GM19438 (cell line): ENCODE measurements around the gene DPYSL5.
"Not testable (repeated sequence)": the region's sequence is repeated elsewhere in the genome, so short reads cannot be mapped to it uniquely, and the experiment has no call there.

Experiments
- ATAC-seq: cut with Tn5 transposase; IDR thresholded peaks from one replicate; pipeline ENCODE4 v1.9.1; 2021; ENCODE audit warnings: low read depth; ENCODE audit not compliant: unreplicated experiment

Gene DPYSL5

DNA sequence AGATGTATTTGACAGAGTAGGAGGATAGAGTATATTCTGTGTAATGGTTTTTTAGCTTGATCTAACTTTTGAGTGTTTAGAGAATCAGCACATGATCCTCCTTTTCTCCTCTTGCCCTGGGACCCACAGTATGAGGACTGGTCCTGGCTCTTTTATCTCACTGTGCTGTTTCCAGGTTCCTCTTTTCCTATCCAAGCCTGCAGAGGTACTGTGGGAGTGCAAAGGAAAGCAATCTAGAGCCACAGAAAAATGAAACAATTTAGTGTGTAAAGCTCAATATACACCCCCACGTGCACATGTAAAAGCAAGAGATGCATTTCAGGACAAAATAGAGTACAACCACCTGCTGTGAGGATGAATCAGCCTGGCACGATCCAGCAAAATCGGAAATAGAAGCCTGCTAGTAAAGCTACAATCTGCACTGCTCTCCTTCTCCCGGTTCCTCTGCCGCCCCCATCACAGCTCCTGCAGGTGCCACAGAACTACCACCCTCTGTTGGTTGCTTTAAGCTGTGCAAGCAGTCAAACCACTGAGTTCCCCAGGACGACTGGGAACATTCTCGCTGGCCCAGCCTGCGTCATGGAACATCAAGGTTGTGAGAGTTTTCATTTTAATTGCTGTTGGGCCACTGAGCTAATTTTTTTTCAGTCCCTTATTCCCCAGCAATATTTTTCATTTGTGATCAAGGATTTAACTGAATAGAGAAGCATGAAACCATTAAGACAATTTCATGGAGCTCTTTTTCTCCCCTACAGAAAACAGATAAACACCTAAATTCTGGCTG is 74.7 kb downstream of the DPYSL5 start:
- no peak for ATAC-seq

GRCh38 chr2:26923189-26923466 is 75.2 kb downstream of the DPYSL5 start:
- ATAC-seq, result not testable (repeated sequence)

DNA sequence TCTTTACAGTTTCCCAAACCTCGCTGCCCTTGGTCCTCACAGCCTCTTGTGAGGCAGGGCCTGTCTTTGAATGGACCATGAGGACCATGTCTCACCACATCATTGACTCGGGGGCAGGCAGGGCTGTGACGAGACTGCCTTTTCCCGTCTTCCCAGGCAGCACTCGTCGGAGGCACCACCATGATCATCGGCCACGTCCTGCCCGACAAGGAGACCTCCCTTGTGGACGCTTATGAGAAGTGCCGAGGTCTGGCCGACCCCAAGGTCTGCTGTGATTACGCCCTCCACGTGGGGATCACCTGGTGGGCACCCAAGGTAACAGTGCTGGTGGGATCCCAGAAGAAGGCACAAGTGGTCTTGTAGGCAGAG is 76.8 kb downstream of the DPYSL5 start:
- no peak for ATAC-seq

- ATAC-seq, result no peak
These were observed 77.3 kb downstream of the DPYSL5 start for GRCh38 chr2:26925100-26925791.

- ATAC-seq, result no peak
These were observed 79.3 kb downstream of the DPYSL5 start for GRCh38 chr2:26927221-26927620.

DNA sequence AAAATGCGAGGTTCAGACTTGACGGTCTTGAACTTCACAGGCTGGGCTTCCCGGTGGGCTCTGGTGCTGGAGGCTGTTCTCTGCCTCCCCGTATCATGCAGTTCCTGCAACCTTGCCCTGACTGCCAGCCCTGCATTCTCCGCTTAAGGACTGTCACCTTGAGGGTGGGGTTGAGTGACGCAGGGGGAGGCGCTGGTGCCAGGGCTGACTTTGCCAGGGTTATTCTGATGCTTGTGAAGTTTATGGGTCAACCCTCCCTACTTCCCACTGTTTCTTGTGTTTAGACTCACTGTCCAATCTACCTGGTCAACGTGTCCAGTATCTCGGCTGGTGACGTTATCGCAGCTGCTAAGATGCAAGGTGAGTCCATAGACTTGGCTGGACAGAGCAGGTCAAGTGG is 85.0 kb downstream of the DPYSL5 start:
- no peak for ATAC-seq

DNA sequence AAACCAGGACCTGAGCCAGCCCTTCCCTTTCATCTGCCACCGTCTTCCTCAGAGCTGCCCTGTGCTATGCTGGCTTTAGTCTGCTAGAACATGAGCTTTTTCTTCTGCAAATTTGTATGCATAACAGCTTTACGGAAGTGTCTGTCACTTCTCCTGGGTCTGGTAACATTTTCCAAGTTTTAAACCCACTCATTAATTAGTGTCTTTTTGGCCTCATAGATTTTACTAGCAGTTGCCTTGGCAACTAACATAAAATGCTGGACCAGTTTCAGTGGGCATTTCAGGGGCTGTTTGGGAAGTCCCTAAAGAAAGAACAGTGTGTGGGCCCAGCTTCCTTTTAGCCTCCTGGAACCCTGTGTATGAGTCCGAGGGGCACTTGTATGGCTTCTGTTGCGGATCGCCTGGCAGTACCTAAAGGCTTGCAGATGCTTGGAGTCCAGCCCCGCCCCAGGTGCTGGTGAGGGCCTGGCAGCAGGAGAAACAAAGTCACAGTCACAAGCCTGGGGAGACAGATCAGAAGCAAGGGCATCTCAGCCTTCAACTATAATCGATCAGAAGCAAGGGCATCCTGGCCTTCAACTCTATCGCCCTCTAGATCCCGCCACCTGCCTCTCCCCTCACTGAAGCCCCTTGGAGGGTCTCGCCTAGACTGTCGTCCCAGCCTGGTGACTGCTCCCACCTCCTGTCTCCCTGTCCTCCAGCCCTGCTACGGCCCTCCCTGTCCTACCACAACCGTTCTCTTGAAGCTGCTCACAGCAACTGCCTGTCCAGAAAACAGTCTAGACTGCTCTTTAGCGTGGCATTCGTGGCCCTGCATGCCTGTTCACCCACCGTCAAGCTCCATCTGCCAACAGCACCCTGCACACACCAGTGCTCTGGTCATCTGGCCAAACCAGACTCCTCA is 85.8 kb downstream of the DPYSL5 start:
- no peak for ATAC-seq

DNA sequence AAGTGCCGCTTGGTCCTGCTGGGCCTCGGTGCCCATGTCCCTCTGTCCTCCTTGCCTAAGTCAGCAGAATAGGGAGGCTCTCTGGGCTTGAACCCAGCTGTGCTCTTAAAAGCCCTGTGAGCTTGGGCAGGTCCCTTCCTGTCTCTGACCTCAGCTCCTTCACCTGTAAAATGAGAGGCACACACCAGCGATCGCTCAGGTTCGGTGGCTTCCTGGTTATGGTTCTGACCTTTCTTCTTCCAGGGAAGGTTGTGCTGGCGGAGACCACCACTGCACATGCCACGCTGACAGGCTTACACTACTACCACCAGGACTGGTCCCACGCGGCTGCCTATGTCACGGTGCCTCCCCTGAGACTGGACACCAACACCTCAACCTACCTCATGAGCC is 86.4 kb downstream of the DPYSL5 start:
- ATAC-seq, result no peak

DNA sequence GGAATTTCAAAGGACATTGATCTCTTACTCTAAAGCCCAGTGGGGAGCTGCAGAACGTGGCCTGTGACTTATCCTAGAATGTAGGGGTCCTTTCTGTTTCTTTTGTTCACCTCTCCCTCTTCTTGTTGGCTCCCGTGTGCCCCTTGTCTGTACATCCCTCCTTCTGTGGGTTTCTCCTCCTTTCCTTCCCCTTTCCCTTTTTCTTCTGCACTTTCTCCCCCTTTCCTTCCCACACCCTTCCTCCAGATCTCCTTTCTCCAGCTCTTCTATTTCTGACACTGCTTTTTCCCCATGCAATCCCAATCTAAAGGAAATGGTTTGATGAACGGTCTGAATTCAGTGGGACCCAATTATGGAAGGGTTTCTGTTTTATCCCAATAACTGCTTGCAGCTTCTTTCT is 87.1 kb downstream of the DPYSL5 start:
- ATAC-seq, result no peak

- no peak for ATAC-seq
These were observed 88.9 kb downstream of the DPYSL5 start for GRCh38 chr2:26936855-26937254.

DNA sequence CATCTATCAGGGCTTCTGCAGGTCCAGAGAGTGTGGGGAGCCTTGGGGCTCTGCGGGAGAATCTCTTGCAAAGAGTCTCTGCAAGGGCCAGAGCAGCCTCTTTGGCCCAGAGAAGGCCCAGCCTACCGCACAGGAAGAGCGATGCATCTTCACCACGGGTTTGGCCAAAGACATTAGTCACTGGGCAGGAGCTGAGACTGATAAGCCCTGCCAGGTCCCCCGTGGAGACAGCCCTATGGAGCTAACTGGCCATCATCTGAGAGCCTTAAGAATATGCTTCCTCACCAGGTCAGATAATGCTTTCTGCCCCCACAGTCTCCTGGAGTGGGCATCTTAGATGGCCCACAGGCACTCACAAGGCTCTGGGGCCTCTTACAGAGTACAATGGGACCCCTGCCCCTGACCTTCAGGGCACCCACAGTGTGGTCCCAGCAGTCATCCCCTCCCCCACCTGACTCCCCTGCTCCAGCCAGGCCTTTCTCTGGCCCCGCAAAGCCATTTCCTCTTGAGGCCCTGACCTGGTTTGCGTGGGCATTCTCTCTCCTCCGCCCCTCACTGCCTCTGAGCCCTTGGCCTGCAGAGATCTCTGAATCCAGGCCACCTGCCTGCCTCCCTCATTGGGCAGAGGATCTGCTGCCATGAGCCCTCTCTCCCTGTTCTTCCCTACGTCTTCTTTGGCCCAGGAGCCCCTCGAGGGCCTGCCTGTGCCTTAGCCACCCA is 90.6 kb downstream of the DPYSL5 start:
- no peak for ATAC-seq

DNA sequence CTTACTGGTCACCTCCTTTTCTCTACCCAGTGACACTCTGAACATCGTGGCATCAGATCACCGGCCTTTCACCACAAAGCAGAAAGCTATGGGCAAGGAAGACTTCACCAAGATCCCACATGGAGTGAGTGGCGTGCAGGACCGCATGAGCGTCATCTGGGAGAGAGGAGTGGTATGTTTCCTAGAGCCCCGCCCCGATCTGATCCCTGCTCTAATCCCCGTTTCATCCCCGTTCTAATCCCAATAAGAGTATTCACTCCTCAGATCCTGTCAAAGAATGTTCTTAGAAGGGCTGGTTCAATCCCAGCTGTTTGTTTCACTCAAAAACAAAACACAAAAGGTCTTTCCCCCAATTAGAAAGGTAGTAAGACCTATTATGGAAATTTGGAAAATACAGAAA is 92.1 kb downstream of the DPYSL5 start:
- ATAC-seq, result no peak

GRCh38 chr2:26941486-26941885 is 93.6 kb downstream of the DPYSL5 start:
- no peak for ATAC-seq

GRCh38 chr2:26942543-26943295 is 94.8 kb downstream of the DPYSL5 start:
- ATAC-seq, result no peak

DNA sequence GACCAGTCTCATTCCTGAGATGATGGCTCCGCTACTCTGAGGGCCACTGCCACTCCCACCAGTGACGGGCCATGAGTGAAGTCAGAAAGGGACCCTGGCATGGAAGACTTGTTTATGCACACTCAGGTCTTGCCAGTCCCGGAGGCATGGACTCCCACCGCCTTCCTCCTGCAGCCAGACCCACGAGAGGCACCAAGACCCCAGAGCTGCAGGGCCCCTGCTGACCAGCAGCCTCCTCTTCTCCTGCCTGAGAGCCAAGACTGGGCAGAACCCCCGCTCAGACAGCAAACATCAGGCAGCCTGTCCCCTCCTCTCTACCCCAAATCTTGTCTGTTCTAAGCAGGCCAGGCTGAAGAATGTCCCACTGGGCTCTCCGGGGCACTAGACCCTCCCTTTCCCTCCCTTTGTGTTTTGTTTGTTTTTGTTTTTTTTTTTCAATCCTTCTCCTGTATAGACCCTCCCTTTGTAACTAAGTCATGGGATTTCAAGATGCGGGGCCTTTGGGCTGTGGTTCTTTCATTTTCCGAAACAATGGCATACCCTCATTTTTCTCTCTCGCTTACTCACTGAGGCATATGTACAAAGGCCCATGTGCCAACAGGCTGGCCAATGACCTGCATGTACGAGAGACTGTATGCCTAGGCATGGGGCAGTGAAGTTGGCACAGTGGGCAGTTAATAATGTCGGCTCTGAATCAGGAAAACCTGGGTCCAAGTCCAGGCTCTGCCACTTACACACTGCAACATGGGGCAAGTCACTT is 98.2 kb downstream of the DPYSL5 start:
- ATAC-seq, result no peak

- ATAC-seq, result no peak
These were observed 99.2 kb downstream of the DPYSL5 start for GRCh38 chr2:26946841-26947784.

GRCh38 chr2:26948800-26949199 is 100.9 kb downstream of the DPYSL5 start:
- ATAC-seq, result no peak

DNA sequence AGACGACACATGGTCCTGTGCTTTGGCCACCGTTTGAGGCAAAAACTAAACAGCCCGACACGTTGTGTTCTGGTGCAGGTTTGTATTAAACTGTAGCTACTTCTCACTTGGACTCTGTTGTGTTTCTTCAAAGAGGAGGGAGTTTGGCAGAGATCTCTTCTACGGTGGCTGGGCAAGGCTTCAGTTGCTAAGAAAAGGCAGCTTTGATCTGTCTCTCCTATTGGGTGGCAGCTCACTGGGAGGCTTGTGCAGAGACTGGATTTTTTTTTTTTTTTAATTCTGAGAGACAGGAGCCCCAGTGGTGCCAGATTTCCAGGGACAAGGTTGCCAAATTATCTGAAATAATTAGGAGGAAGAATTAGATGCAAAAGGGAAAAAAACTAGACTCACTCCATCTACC is 102.3 kb downstream of the DPYSL5 start:
- ATAC-seq, result no peak
